ENCODE results near the gene SGF29. TPM values are rescaled to one million over a fixed set of nuclear protein-coding genes. Genes with fewer than 3 reads are reported as not detected.
"Not testable (repeated sequence)": the region's sequence is repeated elsewhere in the genome, so short reads cannot be mapped to it uniquely, and the experiment has no call there.

The SGF29 gene
- total and polyA plus RNA-seq, 2 donors (not counting 1 experiment from before 2014, with no cell fraction given) = 1.6 to 6.9 TPM

GRCh38 chr16:28604186-28604565 is 50.5 kb downstream of the SGF29 start:
- H3K27me3 ChIP-seq (ENCODE audit: control insufficient read depth, insufficient read depth, low read length) = no peaks in the 10 kb centered on the region
- no peaks in the 10 kb centered on the region for H3K4me1 ChIP-seq (ENCODE audit: control insufficient read depth, extremely low read depth, insufficient read depth, low read length)
- no peak overlapping the region for H3K27ac ChIP-seq (ENCODE audit: insufficient read depth, low read length)
- H3K9ac ChIP-seq (ENCODE audit: insufficient read depth, low read length) = no peak overlapping the region
- no peak overlapping the region for H2AFZ ChIP-seq (ENCODE audit: low read length)
- no peak for DNase-seq (ENCODE audit: low read depth in 2 of 2)
- H4K20me1 ChIP-seq (ENCODE audit: control insufficient read depth, extremely low read depth, insufficient read depth, low read length) = no peaks in the 10 kb centered on the region
- H3K36me3 ChIP-seq (ENCODE audit: control insufficient read depth, insufficient read depth, low read length) = no peaks in the 10 kb centered on the region
- H3K4me3 ChIP-seq (replicated peaks in 1 of 4; ENCODE audit: control extremely low read depth in 1 of 4, insufficient read depth in 1 of 4, low read depth in 3 of 4, low read length in 4 of 4) = no peak overlapping the region
- no peak overlapping the region for H3K4me2 ChIP-seq (ENCODE audit: extremely low read depth, insufficient read depth, low read length)
- TF ChIP-seq CTCF (conservative IDR thresholded peaks at IDR 0.05 in 1 of 2, IDR thresholded peaks at IDR 0.05 in 1 of 2; ENCODE audit: low read depth in 1 of 2, low read length in 2 of 2) = no peak
- no peak for TF ChIP-seq EZH2 (IDR thresholded peaks at IDR 0.05; ENCODE audit: low read length, missing control alignments)
- H3K9me3 ChIP-seq (ENCODE audit: control insufficient read depth, insufficient read depth, low read depth, low read length) = no peaks in the 10 kb centered on the region
- no peaks in the 10 kb centered on the region for H3K79me2 ChIP-seq (ENCODE audit: control insufficient read depth, insufficient read depth, low read length)

GRCh38 chr16:28606291-28607115 is 52.8 kb downstream of the SGF29 start:
- TF ChIP-seq EZH2 (IDR thresholded peaks at IDR 0.05; ENCODE audit: low read length, missing control alignments) (no peak), CTCF (conservative IDR thresholded peaks at IDR 0.05 in 1 of 2, IDR thresholded peaks at IDR 0.05 in 1 of 2; ENCODE audit: low read depth in 1 of 2, low read length in 2 of 2) (no peak)
- DNase-seq (ENCODE audit: low read depth in 2 of 2) = no peak
- Histone ChIP-seq H3K9ac (ENCODE audit: insufficient read depth, low read length) (no peak overlapping the region), H3K9me3 (ENCODE audit: control insufficient read depth, insufficient read depth, low read depth, low read length) (no peaks in the 10 kb centered on the region), H3K79me2 (ENCODE audit: control insufficient read depth, insufficient read depth, low read length) (no peaks in the 10 kb centered on the region), H3K4me2 (ENCODE audit: extremely low read depth, insufficient read depth, low read length) (no peak overlapping the region), H3K27ac (ENCODE audit: insufficient read depth, low read length) (no peak overlapping the region), H4K20me1 (ENCODE audit: control insufficient read depth, extremely low read depth, insufficient read depth, low read length) (no peaks in the 10 kb centered on the region), H3K4me3 (replicated peaks in 1 of 4; ENCODE audit: control extremely low read depth in 1 of 4, insufficient read depth in 1 of 4, low read depth in 3 of 4, low read length in 4 of 4) (no peak overlapping the region), H3K4me1 (ENCODE audit: control insufficient read depth, extremely low read depth, insufficient read depth, low read length) (no peaks in the 10 kb centered on the region), H2AFZ (ENCODE audit: low read length) (no peak overlapping the region), H3K27me3 (ENCODE audit: control insufficient read depth, insufficient read depth, low read length) (no peaks in the 10 kb centered on the region), H3K36me3 (ENCODE audit: control insufficient read depth, insufficient read depth, low read length) (no peaks in the 10 kb centered on the region)

DNA sequence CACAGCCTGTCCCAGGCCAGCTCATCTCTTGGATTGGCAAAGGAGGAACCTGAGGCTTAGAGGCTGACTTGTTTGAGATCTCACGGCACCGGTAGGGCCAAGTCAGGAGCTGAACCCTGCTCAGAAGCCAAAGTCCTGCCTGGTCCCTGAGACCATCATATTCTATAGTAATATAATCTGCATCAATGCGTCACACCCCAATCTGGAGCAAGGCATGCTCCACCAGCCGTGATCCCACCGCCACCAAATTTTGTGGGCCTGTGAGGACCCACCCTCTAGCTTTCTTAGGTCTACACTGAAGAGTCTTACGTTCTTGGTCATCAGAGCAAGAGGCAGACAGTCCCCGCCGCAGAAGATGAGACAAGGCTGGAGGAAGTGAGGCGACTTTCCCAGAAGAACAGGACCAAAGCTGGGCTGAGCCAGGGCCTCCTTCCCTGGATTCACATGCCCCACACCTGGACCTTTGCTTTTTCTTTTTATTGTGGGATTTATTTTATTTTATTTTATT is 53.5 kb downstream of the SGF29 start:
- no peaks in the 10 kb centered on the region for H3K4me1 ChIP-seq (ENCODE audit: control insufficient read depth, extremely low read depth, insufficient read depth, low read length)
- DNase-seq (ENCODE audit: low read depth in 2 of 2) = no peak
- no peaks in the 10 kb centered on the region for H3K27me3 ChIP-seq (ENCODE audit: control insufficient read depth, insufficient read depth, low read length)

DNA sequence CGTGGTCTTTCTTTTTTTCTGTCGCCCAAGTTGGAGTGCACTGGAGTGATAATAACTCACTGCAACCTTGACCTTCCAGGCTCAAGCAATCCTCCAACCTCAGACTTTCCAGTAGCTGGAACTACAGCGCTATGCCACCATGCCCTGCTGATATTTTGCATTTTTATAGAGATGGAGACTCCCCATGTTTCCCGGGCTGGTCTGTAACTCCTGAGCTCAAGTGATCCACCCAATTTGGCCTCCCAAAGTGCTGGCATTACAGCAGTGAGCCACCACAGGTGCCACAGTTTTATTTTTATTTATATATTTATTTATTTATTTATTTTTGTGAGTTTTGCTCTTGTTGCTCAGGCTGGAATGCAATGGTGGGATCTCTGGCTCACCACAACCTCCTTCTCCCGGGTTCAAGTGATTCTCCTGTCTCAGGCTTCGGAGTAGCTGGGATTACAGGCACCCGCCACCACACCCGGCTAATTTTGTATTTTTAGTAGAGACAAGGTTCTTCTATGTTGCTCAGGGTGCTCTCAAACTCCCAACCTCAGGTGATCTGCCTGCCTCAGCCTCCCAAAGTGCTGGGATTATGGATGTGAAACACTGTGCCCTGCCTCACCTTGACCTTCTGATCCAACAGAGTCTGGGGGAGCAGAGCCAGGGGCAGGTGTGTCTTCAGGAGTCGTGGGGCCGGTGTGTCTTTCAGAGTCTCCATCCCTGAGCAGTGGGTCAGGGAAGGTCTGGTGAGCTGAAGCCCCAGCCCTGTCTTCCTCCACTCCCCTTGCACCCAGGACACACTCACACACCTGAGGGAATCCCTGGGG is 54.2 kb downstream of the SGF29 start:
- not testable (repeated sequence) for H3K36me3 ChIP-seq (ENCODE audit: control insufficient read depth, insufficient read depth, low read length); H3K9me3 ChIP-seq (ENCODE audit: control insufficient read depth, insufficient read depth, low read depth, low read length); H3K4me2 ChIP-seq (ENCODE audit: extremely low read depth, insufficient read depth, low read length); H3K27me3 ChIP-seq (ENCODE audit: control insufficient read depth, insufficient read depth, low read length); H3K4me3 ChIP-seq (replicated peaks in 1 of 4; ENCODE audit: control extremely low read depth in 1 of 4, insufficient read depth in 1 of 4, low read depth in 3 of 4, low read length in 4 of 4); DNase-seq (ENCODE audit: low read depth in 2 of 2); H2AFZ ChIP-seq (ENCODE audit: low read length); H3K27ac ChIP-seq (ENCODE audit: insufficient read depth, low read length); H4K20me1 ChIP-seq (ENCODE audit: control insufficient read depth, extremely low read depth, insufficient read depth, low read length); H3K9ac ChIP-seq (ENCODE audit: insufficient read depth, low read length); H3K4me1 ChIP-seq (ENCODE audit: control insufficient read depth, extremely low read depth, insufficient read depth, low read length); H3K79me2 ChIP-seq (ENCODE audit: control insufficient read depth, insufficient read depth, low read length)

More for the DNA sequence above, 53.5 kb downstream of the SGF29 start:
- Histone ChIP-seq H3K9me3 (ENCODE audit: control insufficient read depth, insufficient read depth, low read depth, low read length) (no peaks in the 10 kb centered on the region), H3K4me3 (replicated peaks in 1 of 4; ENCODE audit: control extremely low read depth in 1 of 4, insufficient read depth in 1 of 4, low read depth in 3 of 4, low read length in 4 of 4) (no peak overlapping the region), H3K9ac (ENCODE audit: insufficient read depth, low read length) (no peak overlapping the region), H4K20me1 (ENCODE audit: control insufficient read depth, extremely low read depth, insufficient read depth, low read length) (no peaks in the 10 kb centered on the region), H2AFZ (ENCODE audit: low read length) (no peak overlapping the region), H3K4me2 (ENCODE audit: extremely low read depth, insufficient read depth, low read length) (no peak overlapping the region), H3K27ac (ENCODE audit: insufficient read depth, low read length) (no peak overlapping the region), H3K36me3 (ENCODE audit: control insufficient read depth, insufficient read depth, low read length) (no peaks in the 10 kb centered on the region), H3K79me2 (ENCODE audit: control insufficient read depth, insufficient read depth, low read length) (no peaks in the 10 kb centered on the region)
- no peak for TF ChIP-seq EZH2 (IDR thresholded peaks at IDR 0.05; ENCODE audit: low read length, missing control alignments)
- TF ChIP-seq CTCF (conservative IDR thresholded peaks at IDR 0.05 in 1 of 2, IDR thresholded peaks at IDR 0.05 in 1 of 2; ENCODE audit: low read depth in 1 of 2, low read length in 2 of 2) = no peak
